ENCODE data around the gene UQCR11.

UQCR11 gene

GRCh38 chr19:1585243-1585580 lies 20.1 kb downstream of the UQCR11 start:
- no peak for DNase-seq

DNA sequence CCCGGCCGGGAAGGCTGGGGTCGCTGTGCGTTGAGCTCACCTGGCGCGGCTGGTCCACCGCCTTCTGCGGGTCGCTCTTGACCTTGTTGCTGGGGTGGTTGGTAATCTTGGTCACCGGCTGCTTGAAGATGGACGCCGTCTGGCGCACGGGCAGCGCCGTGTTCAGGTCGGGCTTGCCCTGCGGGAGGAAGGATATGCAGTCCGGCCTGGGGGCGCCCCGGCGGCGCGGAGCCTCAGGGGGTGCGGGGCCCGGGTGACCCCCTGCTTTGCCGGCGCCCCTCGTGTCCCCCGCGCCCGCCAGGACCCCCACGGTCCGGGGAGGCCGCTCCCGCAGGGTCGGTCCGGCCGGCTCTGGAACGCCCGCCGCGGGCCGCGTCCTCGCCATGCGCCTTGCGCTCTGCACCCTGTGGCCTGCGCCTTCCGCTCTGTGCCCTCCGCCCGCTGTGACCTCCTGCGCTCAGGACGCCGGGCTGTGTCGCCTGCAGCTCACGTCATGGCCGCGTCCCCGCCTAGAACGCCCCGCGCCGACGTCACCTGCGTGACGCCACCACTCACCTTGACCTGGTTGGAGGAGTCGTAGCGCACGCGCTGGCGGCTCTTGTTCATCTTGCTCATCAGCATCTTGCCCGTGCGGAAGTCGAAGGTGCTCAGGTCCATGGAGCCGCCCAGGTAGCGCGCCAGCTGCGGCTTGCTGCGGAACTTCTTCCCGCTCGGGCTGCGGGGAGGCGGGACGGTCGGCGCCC lies 20.6 kb downstream of the UQCR11 start:
- DNase-seq: no peak

GRCh38 chr19:1582201-1582600 lies 23.1 kb downstream of the UQCR11 start:
- no peak for DNase-seq

DNA sequence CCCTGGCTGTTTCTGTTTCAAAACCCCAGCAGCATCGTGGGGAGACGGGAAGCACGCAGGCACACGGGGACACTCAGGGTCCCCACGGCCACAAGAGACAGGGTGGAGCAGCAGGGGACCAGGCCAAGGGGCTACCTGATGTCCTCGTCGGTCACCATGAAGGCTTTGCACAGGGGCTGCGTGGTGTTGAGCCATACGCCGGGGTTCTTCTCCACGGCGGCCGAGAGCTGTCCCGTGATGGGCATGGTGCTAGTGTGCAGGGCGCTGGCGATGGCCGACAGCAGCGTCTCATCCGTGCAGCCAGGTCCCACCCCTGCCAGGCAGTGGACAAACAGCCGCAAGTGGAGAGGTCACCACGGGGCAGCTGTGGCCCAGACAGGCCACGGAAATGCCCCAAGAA lies 24.3 kb downstream of the UQCR11 start:
- no peak for DNase-seq

DNA sequence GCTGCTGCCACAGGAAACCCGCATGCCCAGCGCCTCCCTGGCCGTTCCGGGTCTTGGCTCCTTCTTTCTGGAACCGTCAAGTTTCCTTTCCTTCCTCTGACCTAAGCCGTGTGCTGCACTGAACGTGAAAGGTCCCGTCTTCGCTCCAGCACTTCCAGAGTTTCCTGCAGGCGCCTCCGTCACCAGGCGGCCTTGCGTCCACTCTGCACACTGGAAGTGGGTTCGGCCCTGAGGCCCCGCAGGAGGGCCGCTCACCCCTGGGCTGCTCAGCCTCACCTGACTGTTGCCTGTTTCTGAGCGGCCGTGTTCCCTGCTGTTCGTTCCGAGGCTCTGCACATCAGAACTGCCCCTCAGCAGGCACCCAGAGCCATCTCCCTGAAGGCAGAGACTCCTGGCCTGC lies 24.9 kb downstream of the UQCR11 start:
- no peak for DNase-seq

- no peak for DNase-seq
These were observed 26.0 kb downstream of the UQCR11 start for GRCh38 chr19:1579222-1579621.

DNA sequence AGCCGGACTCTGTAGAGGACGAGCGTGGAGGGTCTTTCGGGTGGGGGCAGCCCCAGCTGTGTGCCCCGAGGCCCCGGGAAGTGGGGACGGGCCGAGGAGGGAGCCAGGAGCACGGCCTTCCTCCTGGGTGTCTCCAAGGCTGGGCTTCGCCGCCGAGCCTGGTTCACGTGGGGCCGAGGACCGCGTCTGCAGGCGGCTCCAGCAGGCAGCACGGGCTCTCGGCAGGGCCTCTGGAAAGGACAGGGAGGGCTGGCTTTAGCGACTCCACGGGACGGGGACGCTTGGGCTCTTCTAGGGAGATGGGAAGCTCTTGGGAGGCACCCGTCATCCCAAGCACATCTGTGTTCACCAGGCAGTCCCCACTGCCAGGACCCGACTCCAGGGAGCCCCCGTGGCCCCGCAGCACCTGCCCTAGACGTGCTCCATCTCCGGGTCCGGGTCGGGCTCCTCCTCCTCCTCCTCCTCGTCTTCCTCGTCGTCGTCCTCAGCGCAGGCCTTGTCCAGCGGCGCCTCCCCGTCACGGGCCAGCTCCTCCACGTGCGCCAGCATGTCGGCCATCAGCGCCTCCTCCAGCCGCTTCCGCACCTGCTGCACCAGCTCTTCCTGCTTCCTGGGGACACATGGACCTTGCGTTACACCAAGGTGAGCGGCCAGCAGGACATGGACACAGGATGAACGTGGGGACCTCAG lies 27.2 kb downstream of the UQCR11 start:
- DNase-seq: no peak

DNA sequence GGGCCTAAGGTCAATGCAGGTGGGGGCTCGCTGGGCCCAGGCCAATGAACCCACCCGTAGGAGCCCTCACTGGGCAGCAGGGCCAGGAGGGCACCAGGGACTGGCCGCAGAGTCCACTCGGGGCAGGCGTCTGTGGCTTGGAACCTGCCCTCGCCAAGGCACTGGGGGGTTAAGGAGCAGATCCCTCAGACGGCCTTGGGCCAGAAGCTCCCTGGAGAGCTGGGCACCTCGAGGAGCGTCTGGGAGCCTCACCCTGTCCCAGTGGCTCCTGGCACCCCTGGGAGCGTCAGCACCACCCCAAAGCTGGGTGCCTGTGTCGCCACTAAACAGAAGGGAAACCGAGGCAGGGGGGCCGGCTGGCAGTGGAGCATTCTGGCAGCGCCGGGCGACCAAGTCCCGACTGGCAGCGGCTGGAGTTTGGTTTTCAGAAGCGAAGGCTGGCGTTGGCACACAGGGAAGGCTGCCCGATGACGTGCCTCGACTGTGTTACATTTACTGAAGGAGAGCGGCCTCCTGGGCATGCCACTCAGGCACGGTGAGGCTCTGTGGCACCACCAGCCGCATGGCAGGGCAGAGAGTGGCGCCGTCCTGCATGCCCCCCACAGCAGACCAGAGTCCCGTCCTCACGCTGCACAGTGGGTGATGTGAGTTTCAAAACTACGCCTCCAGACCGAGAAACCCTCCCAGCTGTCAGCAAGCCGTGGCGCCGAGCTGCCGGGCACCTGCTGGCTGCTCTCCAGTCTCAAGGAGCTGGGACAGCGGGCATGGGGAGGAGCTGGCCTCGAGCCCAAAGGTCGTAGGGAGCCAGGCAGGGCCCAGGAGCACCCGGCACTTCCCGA lies 28.0 kb downstream of the UQCR11 start:
- no peak for DNase-seq

DNA sequence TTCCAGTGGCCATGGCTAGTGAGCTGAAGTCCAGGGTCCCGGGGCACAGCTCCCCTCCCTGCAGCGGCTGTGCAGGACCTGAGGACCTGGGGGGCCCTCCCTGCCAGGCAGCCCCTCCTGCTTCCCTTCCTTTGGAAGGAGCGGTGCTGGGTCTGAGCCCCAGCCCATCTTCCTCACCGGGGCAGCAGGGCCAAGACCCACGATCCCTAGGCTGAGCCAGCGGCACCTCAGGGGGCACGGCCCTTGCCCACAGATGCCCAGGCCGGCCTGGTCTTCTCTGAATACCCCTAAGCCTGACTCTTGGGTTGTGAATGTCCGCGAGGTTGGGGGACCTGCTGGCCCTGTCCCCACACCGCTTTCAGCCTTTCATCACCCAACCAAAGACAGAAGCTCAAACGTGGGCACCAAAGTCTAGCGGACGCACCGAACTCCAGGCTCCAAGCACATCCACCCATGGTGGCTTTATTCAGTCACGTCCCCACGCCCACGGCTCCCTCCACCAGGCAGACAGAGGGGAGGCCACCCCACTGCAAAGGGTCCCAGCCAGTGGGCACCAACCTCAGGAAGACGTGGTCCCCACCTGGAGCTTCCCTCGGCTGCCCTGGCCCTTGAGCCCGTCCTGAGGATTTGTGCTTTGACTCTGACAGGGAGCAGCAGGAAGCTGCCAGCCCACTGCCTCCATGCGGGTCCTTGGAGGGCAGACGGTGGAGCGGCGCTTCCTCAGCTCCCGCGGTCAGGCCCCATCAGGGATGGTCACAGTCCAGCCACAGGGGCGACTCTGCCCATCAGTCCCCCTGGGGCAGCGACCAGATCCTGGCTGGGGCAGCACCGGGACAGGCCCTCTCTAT lies 28.8 kb downstream of the UQCR11 start:
- DNase-seq: no peak

- no peak for DNase-seq
These were observed 29.7 kb downstream of the UQCR11 start for GRCh38 chr19:1575323-1576241.

GRCh38 chr19:1574354-1575136 lies 30.7 kb downstream of the UQCR11 start:
- no peak for DNase-seq

- no peak for DNase-seq
These were observed 32.5 kb downstream of the UQCR11 start for GRCh38 chr19:1572795-1573194.

- no peak for DNase-seq
These were observed 33.9 kb downstream of the UQCR11 start for GRCh38 chr19:1571358-1571757.

DNA sequence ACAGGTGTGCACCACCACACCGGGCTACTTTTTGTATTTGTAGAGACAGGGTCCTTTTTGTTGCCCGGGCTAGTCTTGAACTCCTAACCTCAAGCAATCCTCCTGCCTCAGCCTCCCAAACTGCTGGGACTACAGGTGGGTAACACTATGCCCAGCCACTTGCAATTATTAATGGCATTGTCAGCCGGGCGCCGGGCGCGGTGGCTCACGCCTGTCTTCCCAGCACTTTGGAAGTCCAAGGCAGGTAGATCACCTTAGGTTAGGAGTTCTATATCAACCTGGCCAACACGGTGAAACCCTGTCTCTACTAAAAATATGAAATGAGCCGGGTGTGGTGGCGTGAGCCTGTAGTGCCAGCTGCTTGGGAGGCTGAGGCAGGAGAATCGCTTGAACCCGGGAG lies 34.4 kb downstream of the UQCR11 start:
- DNase-seq: no peak

GRCh38 chr19:1569997-1570396 lies 35.3 kb downstream of the UQCR11 start:
- DNase-seq: no peak

DNA sequence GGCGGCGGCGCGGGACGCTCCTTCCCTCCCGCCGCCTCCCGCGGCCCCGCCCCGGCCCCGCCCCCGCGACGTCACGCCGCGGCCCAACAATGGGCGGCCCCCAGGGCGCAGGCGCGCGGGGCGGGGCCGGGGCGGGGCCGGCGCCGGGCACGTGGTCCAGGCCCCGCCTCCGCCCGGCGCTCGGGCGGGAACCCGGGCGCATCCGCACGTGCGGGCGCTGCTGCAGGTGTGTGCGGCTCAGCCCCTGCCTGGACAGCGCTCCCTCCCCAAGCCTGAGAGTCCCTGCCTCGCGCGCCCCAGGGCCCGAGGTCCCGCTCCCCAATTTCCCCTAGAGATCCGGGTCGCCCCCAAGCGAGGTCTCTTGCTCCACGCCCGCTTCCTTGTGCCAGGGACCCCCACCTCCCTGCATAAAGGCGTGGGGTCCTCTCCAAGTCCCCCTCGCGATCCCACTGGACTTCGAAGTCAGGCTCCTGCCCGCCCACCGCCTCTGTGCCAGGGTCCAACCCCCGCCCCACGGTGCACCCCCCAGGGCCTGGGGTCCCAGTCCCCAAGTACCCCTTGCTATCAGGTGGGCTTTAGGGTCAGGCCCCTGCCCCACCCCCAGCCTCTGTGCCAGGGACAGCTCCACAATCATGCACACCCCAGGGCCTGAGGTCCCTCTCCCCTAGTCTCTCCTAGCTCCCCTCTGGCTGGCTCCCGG lies 36.8 kb downstream of the UQCR11 start, which contains the start of gene MEX3D:
TSS of gene MEX3D (minus strand) at position 6 of the 700 bp plus-strand sequence. CDS start 267 bp downstream, outside the sequence.
- peak; percentile 76 for DNase-seq

- DNase-seq: no peak
These were observed 37.4 kb downstream of the UQCR11 start for GRCh38 chr19:1567848-1568227.

- no peak for DNase-seq
These were observed 38.0 kb downstream of the UQCR11 start for GRCh38 chr19:1567116-1567847.

GRCh38 chr19:1566392-1567115 lies 38.7 kb downstream of the UQCR11 start:
- DNase-seq: no peak

All from activated CD4-positive, alpha-beta T cell treated with anti-CD3 and anti-CD28 coated beads, Interleukin-2, amount 50 U/mL, for 16 hours (primary cell).